ENCODE measurements around the gene SGCG.

- TF ChIP-seq CTCF (IDR thresholded peaks at IDR 0.05) (no peak), POLR2AphosphoS5 (IDR thresholded peaks at IDR 0.05) (no peak), POLR2A (IDR thresholded peaks at IDR 0.05) (no peak)
These were observed 87.7 kb downstream of the SGCG start for GRCh38 chr13:23268441-23268840.

Data from breast epithelium (tissue), 3 donors.